ENCODE data around the gene WDR7.

DNA sequence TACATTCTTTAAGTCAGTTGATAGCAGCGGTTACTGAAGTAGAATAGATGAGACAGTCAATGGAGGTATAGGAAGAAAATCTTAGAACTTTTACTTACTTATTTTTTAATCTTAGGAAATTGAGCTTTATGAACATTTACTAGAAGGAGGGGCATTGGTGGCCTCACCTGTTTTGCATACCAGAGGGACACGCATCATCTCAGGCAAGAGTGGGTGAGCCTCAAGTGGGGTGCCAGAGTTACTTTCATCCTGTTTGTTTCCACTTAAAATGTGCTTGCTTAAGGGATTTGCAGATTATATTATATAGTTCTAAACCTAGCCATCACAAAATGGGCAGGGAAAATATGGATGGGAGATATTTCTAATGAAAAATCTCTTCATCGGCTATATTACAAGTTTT is 61.6 kb downstream of the WDR7 start:
- TF ChIP-seq, protein P1, sequence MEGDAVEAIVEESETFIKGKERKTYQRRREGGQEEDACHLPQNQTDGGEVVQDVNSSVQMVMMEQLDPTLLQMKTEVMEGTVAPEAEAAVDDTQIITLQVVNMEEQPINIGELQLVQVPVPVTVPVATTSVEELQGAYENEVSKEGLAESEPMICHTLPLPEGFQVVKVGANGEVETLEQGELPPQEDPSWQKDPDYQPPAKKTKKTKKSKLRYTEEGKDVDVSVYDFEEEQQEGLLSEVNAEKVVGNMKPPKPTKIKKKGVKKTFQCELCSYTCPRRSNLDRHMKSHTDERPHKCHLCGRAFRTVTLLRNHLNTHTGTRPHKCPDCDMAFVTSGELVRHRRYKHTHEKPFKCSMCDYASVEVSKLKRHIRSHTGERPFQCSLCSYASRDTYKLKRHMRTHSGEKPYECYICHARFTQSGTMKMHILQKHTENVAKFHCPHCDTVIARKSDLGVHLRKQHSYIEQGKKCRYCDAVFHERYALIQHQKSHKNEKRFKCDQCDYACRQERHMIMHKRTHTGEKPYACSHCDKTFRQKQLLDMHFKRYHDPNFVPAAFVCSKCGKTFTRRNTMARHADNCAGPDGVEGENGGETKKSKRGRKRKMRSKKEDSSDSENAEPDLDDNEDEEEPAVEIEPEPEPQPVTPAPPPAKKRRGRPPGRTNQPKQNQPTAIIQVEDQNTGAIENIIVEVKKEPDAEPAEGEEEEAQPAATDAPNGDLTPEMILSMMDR (IDR thresholded peaks at IDR 0.05; ENCODE audit: low read length): no peak
- no peak for TF ChIP-seq EZH2 (IDR thresholded peaks at IDR 0.05; ENCODE audit: borderline replicate concordance, low read length)

All from OCI-LY1 (cell line).